ENCODE measurements around the gene GOLGA6L24.
"Not testable (repeated sequence)": the region's sequence is repeated elsewhere in the genome, so short reads cannot be mapped to it uniquely, and the experiment has no call there.

The GOLGA6L24 gene

GRCh38 chr15:28357984-28358383, at the start of gene GOLGA6L24:
Gene GOLGA6L24 (minus strand): TSS chr15:28358084. CDS start chr15:28358023, 61 bp downstream.
- not testable (repeated sequence) for DNase-seq

- DNase-seq, result not testable (repeated sequence)
These were observed 45.0 kb upstream of the GOLGA6L24 start for GRCh38 chr15:28402774-28403435.

- DNase-seq, result not testable (repeated sequence)
These were observed 38.1 kb upstream of the GOLGA6L24 start for GRCh38 chr15:28396022-28396421.

GRCh38 chr15:28380053-28380452, 22.2 kb upstream of the GOLGA6L24 start:
- not testable (repeated sequence) for DNase-seq

GRCh38 chr15:28378364-28378763, 20.5 kb upstream of the GOLGA6L24 start, which contains the start of gene GOLGA8F:
Gene GOLGA8F (plus strand): TSS chr15:28378664. CDS start chr15:28378762, 98 bp downstream.
- not testable (repeated sequence) for DNase-seq

GRCh38 chr15:28365502-28365901, 7.6 kb upstream of the GOLGA6L24 start:
- DNase-seq, result not testable (repeated sequence)

GRCh38 chr15:28322129-28322588, 35.7 kb downstream of the GOLGA6L24 start, which contains the start of gene HERC2:
Gene HERC2 (minus strand): TSS chr15:28322179. CDS start chr15:28321433, 746 bp downstream.
- DNase-seq, result not testable (repeated sequence)

- not testable (repeated sequence) for DNase-seq
These were observed 36.4 kb downstream of the GOLGA6L24 start for GRCh38 chr15:28321358-28322078.

- DNase-seq, result not testable (repeated sequence)
These were observed 38.2 kb downstream of the GOLGA6L24 start for GRCh38 chr15:28319725-28320124.

- not testable (repeated sequence) for DNase-seq
These were observed 39.1 kb downstream of the GOLGA6L24 start for GRCh38 chr15:28318828-28319227.

- DNase-seq, result not testable (repeated sequence)
These were observed 39.8 kb downstream of the GOLGA6L24 start for GRCh38 chr15:28318122-28318521.

GRCh38 chr15:28316958-28317357, 40.9 kb downstream of the GOLGA6L24 start:
- DNase-seq, result not testable (repeated sequence)

GRCh38 chr15:28310454-28310853, 47.4 kb downstream of the GOLGA6L24 start:
- not testable (repeated sequence) for DNase-seq

- DNase-seq, result not testable (repeated sequence)
These were observed 49.2 kb downstream of the GOLGA6L24 start for GRCh38 chr15:28308718-28309117.
